ENCODE data around the gene SLC16A3.
"Not testable (repeated sequence)": the region's sequence is repeated elsewhere in the genome, so short reads cannot be mapped to it uniquely, and the experiment has no call there.

The SLC16A3 gene

GRCh38 chr17:82188001-82188961, 40.6 kb upstream of the SLC16A3 start:
- no peak for TF ChIP-seq CTCF (IDR thresholded peaks at IDR 0.05; ENCODE audit: low read depth, low read length)
- no peak overlapping the region for H3K4me3 ChIP-seq (ENCODE audit: low read depth, low read length)

GRCh38 chr17:82193050-82193449, 35.8 kb upstream of the SLC16A3 start:
- not testable (repeated sequence) for H3K4me3 ChIP-seq (ENCODE audit: low read depth, low read length)

GRCh38 chr17:82193520-82194220, 35.2 kb upstream of the SLC16A3 start:
- no peak overlapping the region for H3K4me3 ChIP-seq (ENCODE audit: low read depth, low read length)
- TF ChIP-seq CTCF (IDR thresholded peaks at IDR 0.05; ENCODE audit: low read depth, low read length) = no peak

GRCh38 chr17:82194765-82195164, 34.1 kb upstream of the SLC16A3 start:
- no peak for TF ChIP-seq CTCF (IDR thresholded peaks at IDR 0.05; ENCODE audit: low read depth, low read length)
- no peak overlapping the region for H3K4me3 ChIP-seq (ENCODE audit: low read depth, low read length)

GRCh38 chr17:82195675-82196672, 32.9 kb upstream of the SLC16A3 start:
- TF ChIP-seq CTCF (IDR thresholded peaks at IDR 0.05; ENCODE audit: low read depth, low read length) = no peak
- no peak overlapping the region for H3K4me3 ChIP-seq (ENCODE audit: low read depth, low read length)

GRCh38 chr17:82198092-82198491, 30.8 kb upstream of the SLC16A3 start:
- TF ChIP-seq CTCF (IDR thresholded peaks at IDR 0.05; ENCODE audit: low read depth, low read length) = no peak
- H3K4me3 ChIP-seq (ENCODE audit: low read depth, low read length) = no peak overlapping the region

- no peak for TF ChIP-seq CTCF (IDR thresholded peaks at IDR 0.05; ENCODE audit: low read depth, low read length)
- H3K4me3 ChIP-seq (ENCODE audit: low read depth, low read length) = no peak overlapping the region
Observed at GRCh38 chr17:82199496-82199895, 29.3 kb upstream of the SLC16A3 start.
